ENCODE data around the gene SFXN5.
"Not testable (repeated sequence)": the region's sequence is repeated elsewhere in the genome, so short reads cannot be mapped to it uniquely, and the experiment has no call there.

Gene SFXN5

DNA sequence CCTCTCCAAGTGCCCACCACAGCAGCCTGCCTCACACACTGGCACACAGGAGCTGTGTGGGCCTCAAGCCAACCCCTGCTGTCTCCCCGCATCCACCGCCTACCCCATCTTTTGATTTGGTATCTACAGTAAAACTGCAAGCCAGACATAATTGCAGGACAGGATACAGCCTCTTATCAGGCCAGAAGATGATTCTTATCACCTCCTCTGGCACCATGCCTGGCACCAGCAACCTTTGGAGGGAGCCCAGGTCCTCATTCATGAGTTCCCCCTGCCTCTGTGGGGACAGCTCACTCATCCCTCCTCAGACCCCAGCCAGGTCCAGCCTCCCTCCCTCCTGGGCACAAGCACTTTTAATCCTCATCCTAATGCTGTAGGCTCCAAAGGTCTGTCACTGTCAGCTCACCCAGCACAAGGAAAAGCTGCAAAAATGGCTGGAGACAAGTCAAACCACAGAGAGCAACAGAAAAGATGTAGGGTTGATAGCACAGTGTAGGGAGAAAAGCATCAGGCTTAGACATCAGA is 31.6 kb upstream of the SFXN5 start:
- in situ Hi-C loops (cut with HindIII; ENCODE audit: low pct_ligation_motif_present, low pct_unique_long_range_greater_than_20kb, low sequenced_read_pairs): no loop called here
- no peak for DNase-seq

DNA sequence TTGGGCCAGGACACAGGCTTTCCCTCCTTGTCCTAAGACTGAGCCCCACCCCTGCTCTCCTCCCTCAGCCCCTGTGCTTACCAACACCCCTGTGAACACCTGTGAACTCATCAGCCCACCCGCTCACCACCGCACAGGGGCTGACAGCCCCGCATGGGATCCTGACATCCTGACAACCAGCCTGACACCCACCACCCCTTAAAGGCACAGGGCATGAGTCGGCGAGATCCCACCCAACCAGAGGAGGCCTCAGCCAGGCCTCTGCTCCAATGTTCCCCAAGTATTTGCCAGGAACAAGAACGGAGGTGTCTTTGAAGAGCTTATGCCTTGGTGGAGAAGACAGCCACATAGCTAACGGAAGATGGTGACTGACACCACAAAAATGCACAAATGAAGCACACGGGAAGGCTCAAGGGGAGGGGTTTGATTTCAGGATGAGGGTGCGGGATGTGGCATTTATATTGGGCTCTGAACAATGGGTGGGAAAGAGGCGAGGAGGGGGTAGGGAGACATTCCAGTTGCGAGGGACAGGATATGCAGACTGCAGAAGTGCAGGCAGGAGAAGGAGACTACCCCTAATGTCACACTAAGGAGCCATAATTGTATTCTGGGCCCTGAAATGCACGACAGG is 30.2 kb upstream of the SFXN5 start:
- in situ Hi-C loops (cut with HindIII; ENCODE audit: low pct_ligation_motif_present, low pct_unique_long_range_greater_than_20kb, low sequenced_read_pairs): no loop called here

DNA sequence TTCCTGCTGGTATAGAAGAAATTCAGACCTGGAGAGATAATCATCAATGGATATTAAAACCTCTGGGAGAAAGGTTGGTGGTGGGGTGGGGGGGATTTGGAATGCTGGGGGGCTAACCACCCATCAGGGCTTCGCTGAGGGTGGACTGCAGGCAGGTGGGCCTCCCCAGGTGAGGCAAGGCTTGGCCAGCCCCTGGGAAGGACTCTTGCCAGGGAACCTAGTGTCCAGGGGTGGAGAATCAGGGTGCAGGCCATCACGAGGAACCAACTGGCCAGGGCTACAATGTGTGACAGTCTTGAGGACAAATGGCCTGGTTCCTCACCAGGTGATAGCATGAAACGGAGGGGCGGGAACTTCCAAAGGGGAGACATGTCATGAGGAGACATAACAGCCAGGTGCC is 29.4 kb upstream of the SFXN5 start:
- no peak for DNase-seq

More for the DNA sequence above, 30.2 kb upstream of the SFXN5 start:
- DNase-seq: no peak

DNA sequence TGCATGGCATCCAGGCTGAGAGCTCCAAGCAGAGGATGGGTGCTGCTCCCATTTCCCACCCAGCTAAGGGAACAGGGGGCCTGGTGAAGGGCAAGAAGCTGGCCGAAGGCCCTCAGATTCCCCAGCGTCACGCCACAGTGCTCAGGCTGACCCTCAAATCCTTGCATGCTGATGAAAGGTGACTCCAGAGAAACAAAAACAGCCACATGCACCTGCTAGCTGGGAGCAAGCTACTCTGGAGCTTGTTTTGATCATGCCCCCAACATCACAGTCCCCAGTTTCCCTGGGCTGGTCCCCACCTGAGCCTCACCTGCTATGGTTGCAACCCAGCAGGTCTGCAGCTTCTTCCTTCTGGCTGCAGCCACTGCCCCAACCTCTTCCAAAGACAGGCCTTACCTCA is 28.0 kb upstream of the SFXN5 start:
- in situ Hi-C loops (cut with HindIII; ENCODE audit: low pct_ligation_motif_present, low pct_unique_long_range_greater_than_20kb, low sequenced_read_pairs): no loop called here
- DNase-seq: no peak

More for the DNA sequence above, 29.4 kb upstream of the SFXN5 start:
- in situ Hi-C loops (cut with HindIII; ENCODE audit: low pct_ligation_motif_present, low pct_unique_long_range_greater_than_20kb, low sequenced_read_pairs): no loop called here

DNA sequence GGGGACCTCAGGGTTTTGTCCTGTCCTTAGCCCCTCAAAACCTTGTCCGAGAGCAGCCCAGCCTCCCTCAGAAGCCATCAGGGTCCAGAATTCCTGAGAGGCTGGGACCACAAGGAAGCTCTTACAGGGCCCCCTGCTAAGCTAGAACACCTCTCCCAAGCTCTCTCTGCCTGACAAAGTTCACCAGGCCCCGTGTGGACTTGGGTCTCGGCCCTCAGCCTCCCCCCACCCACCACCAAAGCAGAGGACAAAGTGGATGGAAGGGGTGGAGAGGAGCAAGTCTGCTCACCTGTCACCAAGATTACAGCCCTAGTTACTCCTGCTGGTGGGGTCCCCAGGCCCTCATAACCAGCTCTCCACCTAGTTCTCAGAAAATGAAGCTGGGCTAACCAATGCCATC is 24.4 kb upstream of the SFXN5 start:
- no peak for DNase-seq
- in situ Hi-C loops (cut with HindIII; ENCODE audit: low pct_ligation_motif_present, low pct_unique_long_range_greater_than_20kb, low sequenced_read_pairs): no loop called here

DNA sequence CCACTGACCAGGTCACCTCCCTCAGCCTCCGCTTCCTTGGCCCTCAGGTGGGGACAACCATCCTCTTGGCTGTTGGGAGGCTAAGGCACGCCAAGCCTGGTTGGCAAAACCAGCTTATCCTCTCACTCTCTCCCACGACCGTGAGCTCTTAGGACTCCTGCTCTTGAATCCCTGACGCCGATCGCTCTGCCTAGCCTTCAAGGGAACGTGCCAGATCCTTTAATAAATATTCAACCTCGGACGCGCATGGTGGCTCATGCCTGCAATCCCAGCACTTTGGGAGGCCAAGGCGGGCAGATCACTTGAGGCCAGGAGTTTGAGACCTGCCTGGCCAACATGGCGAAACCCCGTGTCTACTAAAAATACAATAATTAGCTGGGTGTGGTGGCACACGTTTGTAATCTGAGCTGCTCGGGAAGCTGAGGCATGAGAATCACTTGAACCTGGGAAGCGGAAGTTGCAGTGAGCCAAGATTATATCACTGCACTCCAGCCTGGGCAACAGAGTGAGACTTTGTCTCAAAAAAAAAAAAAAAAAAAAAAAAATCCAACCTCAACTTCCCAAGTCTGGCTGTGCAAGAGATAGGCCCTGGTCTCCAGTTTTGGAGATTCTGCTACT is 22.2 kb upstream of the SFXN5 start:
- peak; percentile 67 for DNase-seq
- in situ Hi-C loops (cut with HindIII; ENCODE audit: low pct_ligation_motif_present, low pct_unique_long_range_greater_than_20kb, low sequenced_read_pairs): not testable (repeated sequence)

DNA sequence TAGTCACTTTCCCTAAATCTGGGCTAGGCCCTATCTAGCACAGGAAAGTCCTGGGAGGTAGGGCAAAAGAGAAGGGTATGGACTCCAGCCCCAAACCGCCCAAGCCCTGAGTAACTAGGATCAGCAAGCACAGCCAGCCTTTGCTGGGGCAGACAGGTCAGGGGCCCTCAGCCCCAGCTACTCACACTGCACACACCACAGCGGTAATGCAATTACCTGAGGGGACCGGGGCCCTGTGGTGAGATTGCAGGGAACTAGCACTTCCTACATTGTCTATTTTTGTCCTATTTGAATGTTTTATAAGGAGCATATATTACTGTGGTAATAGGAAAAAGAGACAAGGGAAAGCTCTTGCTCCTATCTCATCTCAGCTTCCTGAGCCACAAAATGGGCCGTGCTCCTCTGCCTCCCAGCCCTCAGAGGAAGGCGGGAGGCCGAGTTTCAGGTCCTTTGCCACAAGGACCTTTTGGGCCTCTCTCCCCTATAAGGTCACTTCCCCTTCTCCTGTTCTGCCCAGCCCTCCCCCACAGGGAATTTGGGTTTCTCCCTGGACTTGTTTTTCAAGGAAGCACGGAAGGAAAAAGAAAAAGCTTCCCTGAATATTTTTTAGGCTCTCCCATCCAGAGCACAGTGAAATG is 20.8 kb upstream of the SFXN5 start:
- in situ Hi-C loops (cut with HindIII; ENCODE audit: low pct_ligation_motif_present, low pct_unique_long_range_greater_than_20kb, low sequenced_read_pairs): no loop called here
- DNase-seq: no peak

DNA sequence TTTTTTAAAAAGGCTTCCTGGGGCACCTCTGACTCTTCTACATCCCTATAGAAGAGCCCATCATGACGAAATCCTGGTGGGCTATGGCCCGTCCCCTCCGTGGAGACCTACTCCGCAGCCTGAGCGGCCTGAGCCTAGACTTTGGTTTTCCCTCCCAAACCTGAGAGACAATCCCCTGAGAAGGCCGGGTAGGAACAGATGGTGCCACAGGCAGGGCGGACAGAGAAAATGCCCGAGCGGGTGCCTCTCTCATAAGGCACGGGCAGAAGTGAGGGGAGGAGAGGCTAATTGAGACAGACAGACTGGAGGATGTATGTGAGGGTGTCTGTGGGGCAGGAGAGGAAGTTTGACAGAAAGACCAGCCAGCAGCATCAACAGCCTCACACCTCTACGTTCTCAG is 20.2 kb upstream of the SFXN5 start:
- in situ Hi-C loops (cut with HindIII; ENCODE audit: low pct_ligation_motif_present, low pct_unique_long_range_greater_than_20kb, low sequenced_read_pairs): no loop called here

DNA sequence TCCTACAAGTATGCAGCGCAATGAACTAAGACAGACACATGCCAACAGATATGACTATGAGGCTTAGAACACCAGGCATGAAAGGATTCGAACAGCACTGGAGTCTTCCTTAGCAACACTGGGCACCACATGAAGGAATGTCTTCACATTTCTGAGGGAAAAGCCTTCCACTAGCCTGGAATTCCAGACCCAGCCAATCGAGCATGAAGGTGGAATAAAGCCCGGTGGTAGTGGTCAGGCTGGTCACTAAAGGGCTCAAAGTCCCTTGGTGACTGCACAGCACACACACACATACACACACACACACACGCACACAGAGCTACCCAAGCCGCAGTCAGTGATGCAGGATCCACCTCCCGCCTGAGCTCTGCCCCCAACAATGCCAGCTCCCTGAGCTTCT is 19.7 kb upstream of the SFXN5 start:
- in situ Hi-C loops (cut with HindIII; ENCODE audit: low pct_ligation_motif_present, low pct_unique_long_range_greater_than_20kb, low sequenced_read_pairs): no loop called here
- peak; percentile 82 for DNase-seq

More for the DNA sequence above, 20.2 kb upstream of the SFXN5 start:
- DNase-seq: no peak

DNA sequence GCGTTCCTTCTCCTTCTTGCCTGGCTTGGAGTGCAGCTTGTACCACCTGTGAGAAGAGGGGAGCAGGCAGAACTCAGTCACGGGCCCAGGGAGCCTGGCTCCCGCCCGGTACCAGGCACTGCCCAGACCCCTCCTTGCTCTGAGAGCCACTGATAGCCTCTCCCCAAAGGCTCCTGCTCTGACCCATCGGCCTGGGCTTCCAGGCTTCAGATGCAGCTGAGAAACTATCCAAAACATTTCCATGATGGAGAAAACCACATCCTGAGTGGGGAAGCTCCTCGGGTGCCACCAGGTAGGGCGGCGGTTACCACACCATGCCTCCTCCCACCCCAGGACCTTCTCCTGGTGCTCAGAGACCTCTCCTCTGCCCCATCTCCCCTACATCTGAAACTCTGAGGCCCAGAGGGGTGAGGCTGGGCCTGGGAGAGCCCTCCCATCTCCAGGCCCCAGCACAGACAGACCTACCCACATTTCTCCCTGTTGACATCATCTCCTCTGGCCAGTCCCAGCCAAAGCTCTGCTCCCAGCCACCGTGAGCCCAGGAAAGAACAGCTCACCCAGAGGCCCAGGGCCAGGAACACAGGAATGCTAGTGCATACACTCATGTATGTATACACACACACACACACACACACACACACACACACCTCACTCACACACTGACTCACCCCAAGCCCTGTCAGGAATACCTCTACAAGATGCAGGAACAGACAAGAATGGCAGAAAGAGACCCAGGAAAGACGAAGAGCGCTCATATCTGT is 17.9 kb upstream of the SFXN5 start:
- peak; percentile 91 for DNase-seq
- in situ Hi-C loops (cut with HindIII; ENCODE audit: low pct_ligation_motif_present, low pct_unique_long_range_greater_than_20kb, low sequenced_read_pairs): no loop called here

DNA sequence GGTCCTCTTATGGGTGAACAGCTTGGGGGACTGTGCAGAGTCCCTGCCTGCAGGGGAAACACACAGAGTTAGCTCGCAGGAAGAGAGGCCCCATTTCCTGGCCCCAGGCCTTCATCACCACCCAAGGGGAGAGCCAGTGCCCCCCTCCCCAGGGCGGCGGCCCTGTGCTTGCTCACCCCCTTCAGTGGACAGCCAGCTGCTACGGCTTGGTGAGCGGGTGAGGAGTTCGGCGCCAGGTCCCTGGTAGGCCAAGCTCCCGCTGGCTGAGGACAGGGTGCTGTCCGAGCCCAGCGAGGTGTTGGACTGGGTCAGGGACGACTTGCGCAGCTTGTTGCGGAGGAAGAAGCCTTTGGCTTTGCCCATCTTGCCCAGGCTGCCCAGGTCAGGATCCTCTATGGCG is 17.2 kb upstream of the SFXN5 start:
- in situ Hi-C loops (cut with HindIII; ENCODE audit: low pct_ligation_motif_present, low pct_unique_long_range_greater_than_20kb, low sequenced_read_pairs): no loop called here
- DNase-seq: no peak

DNA sequence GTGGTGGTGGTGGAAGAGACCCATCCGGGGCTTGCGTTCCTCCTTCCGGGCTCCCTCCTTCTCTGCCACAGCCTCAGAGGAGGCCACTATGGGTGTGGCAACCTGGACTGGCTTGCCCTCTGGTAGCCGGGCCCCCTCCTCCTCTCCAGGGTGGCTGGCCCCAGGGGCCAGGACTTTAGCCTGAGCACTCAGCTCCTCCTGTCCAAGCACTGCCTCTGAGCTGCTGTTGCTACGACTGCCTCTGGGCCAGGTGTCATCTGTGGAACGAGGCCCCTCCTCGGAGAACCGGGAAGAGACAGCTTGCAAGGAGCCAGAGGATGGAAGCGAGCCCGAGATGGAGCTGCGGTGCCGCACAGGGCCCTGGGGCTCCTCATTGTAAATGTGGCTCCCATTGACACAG is 16.7 kb upstream of the SFXN5 start:
- DNase-seq: no peak
- in situ Hi-C loops (cut with HindIII; ENCODE audit: low pct_ligation_motif_present, low pct_unique_long_range_greater_than_20kb, low sequenced_read_pairs): no loop called here

DNA sequence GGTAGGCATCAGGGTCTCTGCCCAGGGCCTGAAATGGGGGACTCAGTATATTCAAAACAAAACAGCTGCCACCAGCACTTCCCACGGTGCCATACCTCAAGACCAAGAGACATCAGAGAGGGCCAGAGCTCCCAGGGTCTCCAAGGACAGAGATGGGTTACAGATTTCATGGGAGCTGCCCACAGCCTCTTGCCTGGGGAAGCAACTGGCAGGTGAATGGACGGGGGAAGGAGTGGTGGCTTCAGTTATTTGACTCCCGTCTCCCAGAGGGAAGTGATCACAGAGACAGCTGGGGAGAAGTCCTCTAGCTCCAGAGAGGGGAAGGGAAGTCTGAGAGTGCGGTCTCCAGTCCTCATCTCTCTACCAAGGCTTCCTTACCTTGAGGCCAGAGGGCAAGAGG is 15.8 kb upstream of the SFXN5 start:
- in situ Hi-C loops (cut with HindIII; ENCODE audit: low pct_ligation_motif_present, low pct_unique_long_range_greater_than_20kb, low sequenced_read_pairs): no loop called here
- no peak for DNase-seq

DNA sequence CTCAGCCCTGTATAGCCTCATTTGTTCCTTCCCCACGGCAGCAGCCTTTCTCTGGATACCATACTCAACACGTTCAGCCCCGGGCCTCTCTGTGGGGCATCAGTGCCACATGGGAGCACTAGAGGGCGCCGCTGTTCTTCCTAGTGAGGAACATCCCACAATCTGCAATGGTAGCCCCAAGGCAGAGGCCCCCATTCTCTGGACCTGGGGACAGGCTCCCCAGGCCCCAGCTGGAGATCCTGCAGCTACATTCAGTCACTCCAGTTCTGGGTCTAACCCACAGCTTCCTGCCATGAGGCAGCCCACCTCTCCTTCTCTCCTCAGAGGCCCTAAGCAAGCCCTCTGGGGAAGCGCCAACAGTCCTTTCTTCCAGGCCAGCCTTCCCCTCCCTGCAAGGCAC is 14.2 kb upstream of the SFXN5 start:
- in situ Hi-C loops (cut with HindIII; ENCODE audit: low pct_ligation_motif_present, low pct_unique_long_range_greater_than_20kb, low sequenced_read_pairs): no loop called here
- peak; percentile 88 for DNase-seq

DNA sequence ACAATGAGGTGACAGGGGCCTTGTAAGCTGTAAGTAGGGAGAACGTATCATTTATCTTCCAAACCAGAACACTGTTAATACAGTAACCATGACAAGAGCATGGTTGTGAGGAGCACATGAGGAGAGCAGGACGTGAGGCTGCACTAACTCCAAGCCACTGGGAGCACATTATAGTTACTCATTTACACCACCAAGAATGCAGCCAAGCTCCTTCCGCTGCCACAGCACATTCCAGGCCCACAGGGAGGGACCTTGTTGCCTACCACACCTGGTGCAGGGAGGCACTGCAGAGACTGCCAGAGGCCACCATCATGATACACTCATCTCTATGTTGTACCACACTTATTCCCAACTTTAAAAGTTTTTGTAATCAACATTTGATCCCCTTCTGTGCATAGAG is 13.5 kb upstream of the SFXN5 start:
- in situ Hi-C loops (cut with HindIII; ENCODE audit: low pct_ligation_motif_present, low pct_unique_long_range_greater_than_20kb, low sequenced_read_pairs): no loop called here

DNA sequence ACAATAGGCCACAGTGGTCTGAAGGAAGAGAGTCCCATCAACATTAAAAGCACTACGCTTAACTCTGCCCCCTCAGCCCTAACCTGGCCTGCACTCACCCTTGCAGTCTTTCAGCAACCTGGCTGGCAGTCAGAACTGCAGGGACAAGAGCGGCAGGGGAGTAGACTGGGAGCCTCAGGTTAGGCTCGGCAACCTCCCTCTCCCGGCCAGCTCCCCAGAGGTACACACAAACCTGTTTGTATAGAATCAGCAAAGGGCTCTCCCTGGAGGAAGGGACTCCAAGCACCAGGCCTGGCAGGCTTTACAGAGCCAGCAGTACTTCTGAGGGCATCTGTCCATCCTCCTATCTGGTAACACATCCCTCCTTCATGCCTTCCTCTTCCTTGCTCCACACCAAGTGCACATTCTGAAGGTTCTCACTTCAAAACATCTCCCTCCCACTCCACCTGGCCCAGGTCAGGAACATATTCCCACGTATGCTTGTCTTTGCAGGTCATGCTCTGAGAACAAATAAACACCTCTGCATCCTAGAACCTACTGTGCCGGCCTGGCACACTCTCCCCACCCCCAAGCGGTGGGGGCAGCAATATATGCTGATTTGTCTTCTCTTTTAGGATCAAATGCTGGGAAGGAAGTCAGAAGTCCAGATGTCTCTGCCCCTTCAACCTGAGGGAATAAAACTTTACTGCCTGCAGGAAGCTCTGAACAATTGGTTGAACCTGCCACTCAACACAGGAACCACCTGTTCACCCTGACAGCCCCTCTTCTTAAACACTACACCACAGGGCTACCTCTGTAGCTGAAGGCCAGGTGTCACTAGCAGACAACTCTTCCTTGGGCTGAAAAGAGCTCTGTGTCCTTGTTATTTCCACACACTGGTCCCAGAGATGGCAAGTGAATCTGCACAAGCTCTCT is 12.6 kb upstream of the SFXN5 start:
- in situ Hi-C loops (cut with HindIII; ENCODE audit: low pct_ligation_motif_present, low pct_unique_long_range_greater_than_20kb, low sequenced_read_pairs): no loop called here

More for the DNA sequence above, 13.5 kb upstream of the SFXN5 start:
- peak; percentile 86 for DNase-seq

DNA sequence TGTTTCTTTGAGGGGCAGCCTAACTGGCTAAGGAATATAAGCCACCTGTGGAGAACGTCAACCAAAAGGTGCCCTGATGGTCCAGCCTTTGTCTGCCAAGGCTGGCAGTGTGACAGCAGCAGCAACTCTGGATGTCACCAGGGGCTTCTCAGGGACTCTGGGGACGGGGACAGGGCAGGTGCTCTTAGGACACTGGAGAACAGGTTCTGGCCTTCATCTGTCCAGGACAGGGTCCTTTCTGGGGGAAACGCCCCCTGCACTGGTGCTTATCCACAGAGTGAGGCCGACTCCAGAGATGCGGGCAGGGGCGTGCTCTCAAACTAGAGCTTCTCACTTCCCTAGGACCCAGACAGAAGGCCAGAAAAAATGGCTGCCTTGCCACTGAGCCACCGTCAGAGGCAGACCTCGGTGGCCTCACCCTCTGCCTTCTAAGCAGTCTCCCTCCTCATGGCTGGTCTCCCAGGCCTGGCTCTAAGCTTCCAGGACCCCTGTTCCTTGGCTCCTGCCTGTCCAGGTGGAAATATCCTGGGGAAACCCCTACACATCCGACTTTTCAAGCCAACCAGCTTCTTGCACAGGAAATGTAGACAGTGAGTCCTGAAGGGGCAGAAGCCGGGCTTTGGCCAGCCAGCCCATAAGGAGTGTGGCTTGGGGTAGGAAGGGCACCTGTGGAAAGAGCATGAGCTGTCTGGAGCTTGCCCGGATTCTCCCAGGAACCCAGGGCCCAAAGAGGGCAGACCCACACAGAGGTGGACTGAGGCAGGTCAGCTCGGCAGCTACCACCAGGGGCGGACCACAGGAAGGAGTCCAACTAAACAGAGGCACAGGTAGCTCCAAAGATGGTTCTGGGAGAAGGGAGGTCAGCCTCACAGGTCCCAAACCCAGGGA is 11.3 kb upstream of the SFXN5 start:
- in situ Hi-C loops (cut with HindIII; ENCODE audit: low pct_ligation_motif_present, low pct_unique_long_range_greater_than_20kb, low sequenced_read_pairs): no loop called here
- DNase-seq: no peak

More for the DNA sequence above, 12.6 kb upstream of the SFXN5 start:
- DNase-seq: no peak
